Measurements from ENCODE around the gene PARVB. TPM values are rescaled to one million over a fixed set of nuclear protein-coding genes. Genes with fewer than 3 reads are reported as not detected.

The PARVB gene
- total RNA-seq, 4 donors from 2014 or later, result 3.3 to 20.8 (median 11.7) TPM

- no peaks in the 10 kb centered on the region for H3K9me3 ChIP-seq
- H3K36me3 ChIP-seq, result no peaks in the 10 kb centered on the region
- no peak overlapping the region for H3K4me3 ChIP-seq
- TF ChIP-seq POLR2A (IDR thresholded peaks at IDR 0.05) (no peak), CTCF (IDR thresholded peaks at IDR 0.05) (no peak)
- peaks cover 0 to 44% (median 0%) of the 10 kb centered on the region in 4 donors for H3K27me3 ChIP-seq
- no peak for DNase-seq
- WGBS, 2 donors, result 78 to 93% methylated on average over 7 to 9 of the region's 16 CpGs
- peaks cover 0 to 11% (median 9%) of the 10 kb centered on the region in 3 donors for H3K4me1 ChIP-seq
- intact Hi-C loops (cut with DNase I), result no loop called here
- H3K27ac ChIP-seq, result no peak overlapping the region
These were observed 183.3 kb downstream of the PARVB start for GRCh38 chr22:44207173-44207980.

DNA sequence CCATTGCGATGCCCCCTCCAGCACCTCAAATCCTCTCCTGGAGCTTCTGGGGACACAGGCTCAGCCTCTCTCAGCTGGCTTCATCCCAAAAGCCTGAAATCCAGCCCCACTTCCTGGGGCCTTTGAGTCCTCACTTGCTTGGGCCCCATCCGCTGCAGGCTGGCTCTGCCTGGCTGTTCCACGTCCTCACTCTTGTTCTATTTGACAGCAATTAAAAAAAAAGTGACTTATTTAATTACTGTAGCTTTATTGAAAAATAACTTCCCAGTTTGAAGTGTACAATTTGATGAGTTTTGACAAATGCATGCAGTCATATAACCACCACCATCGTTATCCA is 183.8 kb downstream of the PARVB start:
- H3K9me3 ChIP-seq, result no peaks in the 10 kb centered on the region
- H3K4me3 ChIP-seq, result no peak overlapping the region
- peaks cover 0 to 14% (median 13%) of the 10 kb centered on the region in 3 donors for H3K4me1 ChIP-seq
- DNase-seq, result no peak
- intact Hi-C loops (cut with DNase I), result no loop called here
- peaks cover 0 to 44% (median 0%) of the 10 kb centered on the region in 4 donors for H3K27me3 ChIP-seq
- TF ChIP-seq POLR2A (IDR thresholded peaks at IDR 0.05) (no peak), CTCF (IDR thresholded peaks at IDR 0.05) (no peak)
- H3K27ac ChIP-seq, result no peak overlapping the region
- H3K36me3 ChIP-seq, result no peaks in the 10 kb centered on the region
- 83 to 86% methylated on average over 2 to 4 of the region's 4 CpGs for WGBS, 2 donors

GRCh38 chr22:44209343-44209742 is 185.2 kb downstream of the PARVB start:
- DNase-seq, result no peak
- TF ChIP-seq POLR2A (IDR thresholded peaks at IDR 0.05) (no peak), CTCF (IDR thresholded peaks at IDR 0.05) (no peak)
- Histone ChIP-seq H3K4me1 (peaks cover 0 to 14% (median 13%) of the 10 kb centered on the region in 3 donors), H3K9me3 (no peaks in the 10 kb centered on the region), H3K36me3 (no peaks in the 10 kb centered on the region), H3K4me3 (no peak overlapping the region), H3K27ac (no peak overlapping the region), H3K27me3 (peaks cover 0 to 48% (median 0%) of the 10 kb centered on the region in 4 donors)
- intact Hi-C loops (cut with DNase I), result no loop called here
- 82 to 89% methylated on average over 3 of the region's 3 CpGs for WGBS, 2 donors

GRCh38 chr22:44210722-44211121 is 186.6 kb downstream of the PARVB start:
- Histone ChIP-seq H3K9me3 (peaks cover 0 to 10% (median 0%) of the 10 kb centered on the region in 3 donors), H3K4me1 (peaks cover 0 to 14% (median 13%) of the 10 kb centered on the region in 3 donors), H3K36me3 (no peaks in the 10 kb centered on the region), H3K27ac (no peak overlapping the region), H3K27me3 (peaks cover 0 to 45% (median 0%) of the 10 kb centered on the region in 4 donors), H3K4me3 (no peak overlapping the region)
- no peak for TF ChIP-seq CTCF (IDR thresholded peaks at IDR 0.05)
- TF ChIP-seq POLR2A (IDR thresholded peaks at IDR 0.05), result no peak
- intact Hi-C loops (cut with DNase I), result no loop called here
- WGBS, 2 donors, result 62 to 65% methylated on average over 4 of the region's 4 CpGs
- DNase-seq, result no peak

GRCh38 chr22:44211256-44211945 is 187.3 kb downstream of the PARVB start:
- Histone ChIP-seq H3K27me3 (peaks cover 0 to 48% (median 0%) of the 10 kb centered on the region in 4 donors), H3K4me1 (peaks cover 0 to 14% (median 13%) of the 10 kb centered on the region in 3 donors), H3K9me3 (peaks cover 0 to 12% (median 0%) of the 10 kb centered on the region in 3 donors), H3K27ac (peak overlapping the region in 3 of 4 donors; percentile 48 to 66 (median 61)), H3K36me3 (no peaks in the 10 kb centered on the region), H3K4me3 (no peak overlapping the region)
- no peak for DNase-seq
- 61 to 65% methylated on average over 6 of the region's 6 CpGs for WGBS, 2 donors
- intact Hi-C loops (cut with DNase I), result no loop called here
- TF ChIP-seq POLR2A (IDR thresholded peaks at IDR 0.05) (no peak), CTCF (IDR thresholded peaks at IDR 0.05) (no peak)

All from esophagus squamous epithelium (tissue), 5 donors.